HG03196 (cell line): Measurements from ENCODE around the gene STN1.
A peak's percentile ranks its signal among the peaks of the same experiment; 100 is the strongest.

Experiments
- ATAC-seq: cut with Tn5 transposase; IDR thresholded peaks from one replicate; pipeline ENCODE4 v1.9.1; 2021; ENCODE audit not compliant: unreplicated experiment

Gene STN1

GRCh38 chr10:103929381-103929921 is 11.5 kb upstream of the STN1 start:
- no peak for ATAC-seq

- ATAC-seq, result no peak
Measured at GRCh38 chr10:103928784-103929183, 10.8 kb upstream of the STN1 start.

GRCh38 chr10:103926722-103927319 is 8.8 kb upstream of the STN1 start:
- ATAC-seq, result no peak

GRCh38 chr10:103925591-103925990 is 7.6 kb upstream of the STN1 start:
- no peak for ATAC-seq

- ATAC-seq, result no peak
Measured at GRCh38 chr10:103923502-103923901, 5.5 kb upstream of the STN1 start.

GRCh38 chr10:103922659-103923058 is 4.7 kb upstream of the STN1 start:
- no peak for ATAC-seq

GRCh38 chr10:103921750-103922195 is 3.8 kb upstream of the STN1 start:
- no peak for ATAC-seq

- ATAC-seq, result no peak
Measured at GRCh38 chr10:103921248-103921647, 3.3 kb upstream of the STN1 start.

- ATAC-seq, result no peak
Measured at GRCh38 chr10:103919648-103920025, 1.7 kb upstream of the STN1 start.

- ATAC-seq, result peak; percentile 7
Measured at GRCh38 chr10:103917302-103918052, 507 bp downstream of the STN1 start.

GRCh38 chr10:103916876-103917275 is 1.1 kb downstream of the STN1 start:
- no peak for ATAC-seq

- no peak for ATAC-seq
Measured at GRCh38 chr10:103916254-103916653, 1.7 kb downstream of the STN1 start.

- ATAC-seq, result no peak
Measured at GRCh38 chr10:103915796-103916195, 2.2 kb downstream of the STN1 start.

GRCh38 chr10:103912759-103913158 is 5.2 kb downstream of the STN1 start:
- no peak for ATAC-seq

- ATAC-seq, result peak; percentile 33
Measured at GRCh38 chr10:103911021-103911459, 6.9 kb downstream of the STN1 start.

- ATAC-seq, result no peak
Measured at GRCh38 chr10:103910442-103911012, 7.5 kb downstream of the STN1 start.

- no peak for ATAC-seq
Measured at GRCh38 chr10:103905441-103905840, 12.5 kb downstream of the STN1 start.

- ATAC-seq, result no peak
Measured at GRCh38 chr10:103901299-103901698, 16.7 kb downstream of the STN1 start.

GRCh38 chr10:103899312-103899711 is 18.7 kb downstream of the STN1 start:
- ATAC-seq, result no peak

- ATAC-seq, result no peak
Measured at GRCh38 chr10:103897241-103897774, 20.7 kb downstream of the STN1 start.

GRCh38 chr10:103896225-103896624 is 21.8 kb downstream of the STN1 start:
- no peak for ATAC-seq
